Measurements from ENCODE around the gene SPON1.
"Not testable (repeated sequence)": the region's sequence is repeated elsewhere in the genome, so short reads cannot be mapped to it uniquely, and the experiment has no call there.

The SPON1 gene

DNA sequence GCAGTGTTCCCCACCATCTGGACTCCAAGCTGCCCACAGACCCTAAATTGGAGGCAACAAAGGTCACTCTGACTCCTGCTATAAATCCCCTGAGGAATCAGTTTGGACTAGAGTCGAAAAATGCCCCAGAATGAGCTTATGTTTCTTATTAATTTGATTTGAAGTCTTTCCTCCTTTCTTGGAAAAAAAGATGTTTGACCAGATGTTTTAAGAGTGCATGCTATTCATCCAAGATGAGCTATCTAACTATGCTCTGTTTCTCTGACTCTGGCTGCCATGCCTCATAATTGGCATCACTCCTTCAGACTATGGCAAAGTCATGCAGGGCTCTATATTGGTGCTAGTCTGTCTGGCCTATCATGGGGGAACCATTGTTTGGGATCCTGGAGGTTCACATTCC, 174.0 kb downstream of the SPON1 start:
- no peak for DNase-seq

DNA sequence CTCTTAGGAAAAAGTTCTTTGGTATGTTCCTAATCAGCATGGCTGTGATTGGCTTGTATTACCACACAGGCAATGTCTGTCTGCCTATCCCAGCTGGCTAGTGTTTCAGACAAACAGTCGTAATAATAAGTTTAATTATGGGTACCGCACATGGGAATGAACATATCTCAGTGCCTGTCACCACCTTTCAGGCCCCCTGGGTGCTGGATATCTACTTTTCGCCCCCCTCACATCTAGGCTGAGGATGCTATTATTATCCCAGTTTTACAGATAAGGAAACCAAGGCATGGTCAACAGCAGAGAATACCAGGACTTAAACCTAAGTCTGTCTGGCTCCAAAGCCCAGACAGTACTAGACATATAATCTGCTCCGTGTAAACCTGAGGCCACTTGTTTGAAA, 174.8 kb downstream of the SPON1 start:
- no peak for DNase-seq

- DNase-seq, result no peak
Observed at GRCh38 chr11:14140991-14141390, 178.5 kb downstream of the SPON1 start.

DNA sequence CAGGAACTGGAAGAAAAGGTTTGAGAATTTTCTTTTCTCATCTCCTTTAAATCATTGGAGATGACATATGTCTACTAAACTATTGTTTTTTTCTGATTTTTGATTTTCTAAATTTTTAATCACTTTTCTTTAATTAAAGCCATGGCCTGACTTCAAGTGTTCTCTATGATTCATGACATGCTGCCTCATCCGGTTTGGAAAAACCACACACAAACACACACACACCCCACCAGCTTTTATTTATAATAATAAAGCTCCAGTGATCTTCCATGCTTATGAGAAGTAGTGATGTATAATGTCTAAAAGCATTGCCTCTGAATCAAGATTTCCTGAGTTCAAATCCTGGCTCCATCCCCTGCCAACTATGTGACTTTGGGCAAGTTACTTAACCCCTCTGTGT, 179.2 kb downstream of the SPON1 start:
- DNase-seq, result no peak

- DNase-seq, result no peak
Observed at GRCh38 chr11:14144934-14145333, 182.4 kb downstream of the SPON1 start.

DNA sequence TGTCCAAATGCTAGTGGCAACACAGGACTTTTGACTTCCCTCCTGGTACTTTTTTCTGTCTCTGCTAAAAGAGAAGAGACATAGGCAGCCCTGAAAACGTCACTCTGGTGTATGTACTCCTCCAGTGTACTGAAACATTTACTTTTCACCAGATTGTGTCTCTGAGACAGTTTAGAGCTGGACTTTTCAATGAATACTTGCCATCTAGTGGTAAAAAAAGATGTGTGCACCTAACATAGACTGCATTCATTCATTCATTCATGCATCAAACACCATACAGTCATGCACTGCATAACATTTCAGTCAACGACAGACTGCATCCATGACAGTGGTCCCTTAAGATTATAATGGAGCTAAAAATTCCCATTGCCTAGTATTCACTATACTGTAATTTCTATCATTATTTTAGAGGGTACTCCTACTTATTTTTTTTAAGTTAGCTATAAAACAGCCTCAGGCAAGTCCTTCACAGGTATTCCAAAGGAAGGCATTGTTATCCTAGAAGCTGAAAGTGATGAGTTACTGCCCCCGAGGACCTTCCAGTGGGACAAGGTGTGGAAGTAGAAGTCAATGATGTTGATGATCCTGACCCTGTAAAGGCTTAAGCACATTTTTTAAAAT, 186.2 kb downstream of the SPON1 start:
- DNase-seq, result no peak

- no peak for DNase-seq
Observed at GRCh38 chr11:14149683-14150082, 187.2 kb downstream of the SPON1 start.

- no peak for DNase-seq
Observed at GRCh38 chr11:14150878-14151277, 188.4 kb downstream of the SPON1 start.

DNA sequence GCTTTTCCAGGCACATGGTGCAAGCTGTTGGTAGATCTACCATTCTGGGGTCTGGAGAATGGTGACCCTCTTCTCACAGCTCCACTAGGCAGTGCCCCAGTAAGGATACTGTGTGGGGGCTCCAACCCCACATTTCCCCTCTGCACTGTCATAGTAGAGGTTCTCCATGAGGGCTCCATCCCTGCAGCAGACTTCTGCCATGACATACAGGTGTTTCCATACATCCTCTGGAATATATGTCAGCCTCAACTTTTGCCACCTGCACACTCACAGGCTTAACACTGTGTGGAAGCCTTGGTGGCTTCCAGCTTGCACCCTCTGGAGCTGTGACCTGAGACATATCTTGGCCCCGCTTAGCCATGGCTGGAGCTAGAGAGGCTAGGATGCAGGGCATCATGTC, 191.6 kb downstream of the SPON1 start:
- DNase-seq, result not testable (repeated sequence)

- DNase-seq, result no peak
Observed at GRCh38 chr11:14158393-14158792, 195.9 kb downstream of the SPON1 start.

DNA sequence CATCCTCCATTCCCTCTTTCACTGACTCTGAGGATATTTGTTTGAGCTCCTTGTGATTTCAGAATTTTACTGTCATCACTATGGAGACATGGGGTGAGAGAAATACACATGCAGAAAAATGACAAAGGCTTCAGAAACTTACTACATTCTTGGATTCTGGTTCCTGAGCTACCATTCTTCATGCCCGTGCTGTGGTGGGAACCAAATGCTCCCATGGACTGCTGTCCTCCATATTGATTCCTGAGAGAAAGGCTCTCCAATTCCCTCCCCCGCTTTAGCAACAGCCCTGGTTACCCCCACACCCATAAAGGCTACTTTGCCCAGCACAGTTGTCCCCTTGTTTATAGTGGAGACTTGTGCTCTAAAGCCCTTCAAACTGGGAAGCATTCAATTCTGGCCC, 201.1 kb downstream of the SPON1 start:
- no peak for DNase-seq

DNA sequence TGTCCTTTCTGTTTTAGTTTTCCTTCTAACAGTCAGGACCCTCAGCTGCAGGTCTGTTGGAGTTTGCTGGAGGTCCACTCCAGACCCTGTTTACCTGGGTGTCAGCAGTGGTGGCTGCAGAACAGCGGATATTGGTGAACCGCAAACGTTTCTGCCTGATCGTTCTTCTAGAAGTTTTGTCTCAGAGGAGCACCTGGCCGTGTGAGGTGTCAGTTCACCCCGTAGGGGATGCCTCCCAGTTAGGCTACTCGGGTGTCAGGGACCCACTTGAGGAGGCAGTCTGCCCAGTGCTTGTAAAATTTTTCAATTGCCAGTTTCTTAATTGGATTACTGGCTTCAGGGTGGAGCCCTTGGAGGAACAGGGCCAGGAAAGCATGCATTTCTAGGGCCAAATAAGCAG, 211.2 kb downstream of the SPON1 start:
- not testable (repeated sequence) for DNase-seq

- DNase-seq, result no peak
Observed at GRCh38 chr11:14179116-14179820, 216.7 kb downstream of the SPON1 start.

DNA sequence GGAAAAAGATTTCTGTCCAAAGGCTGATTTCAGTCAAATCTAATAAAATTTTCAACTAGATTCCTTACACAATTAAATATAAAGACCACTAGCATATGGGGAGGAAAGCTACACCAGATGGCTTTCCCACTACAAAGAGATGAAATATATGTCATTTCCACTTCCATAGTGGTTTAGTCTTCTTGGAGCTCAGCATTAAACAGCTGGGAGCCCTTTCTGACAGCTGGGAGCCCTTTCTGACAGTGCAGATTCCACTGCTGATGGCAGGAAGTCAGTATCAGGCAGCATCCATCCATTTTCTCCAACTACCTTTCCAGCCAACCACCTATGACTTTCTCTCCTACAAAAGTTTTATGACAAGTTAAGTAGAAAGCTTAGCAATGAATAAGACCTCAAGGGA, 218.6 kb downstream of the SPON1 start:
- DNase-seq, result no peak

- no peak for DNase-seq
Observed at GRCh38 chr11:14182833-14183364, 220.4 kb downstream of the SPON1 start.

DNA sequence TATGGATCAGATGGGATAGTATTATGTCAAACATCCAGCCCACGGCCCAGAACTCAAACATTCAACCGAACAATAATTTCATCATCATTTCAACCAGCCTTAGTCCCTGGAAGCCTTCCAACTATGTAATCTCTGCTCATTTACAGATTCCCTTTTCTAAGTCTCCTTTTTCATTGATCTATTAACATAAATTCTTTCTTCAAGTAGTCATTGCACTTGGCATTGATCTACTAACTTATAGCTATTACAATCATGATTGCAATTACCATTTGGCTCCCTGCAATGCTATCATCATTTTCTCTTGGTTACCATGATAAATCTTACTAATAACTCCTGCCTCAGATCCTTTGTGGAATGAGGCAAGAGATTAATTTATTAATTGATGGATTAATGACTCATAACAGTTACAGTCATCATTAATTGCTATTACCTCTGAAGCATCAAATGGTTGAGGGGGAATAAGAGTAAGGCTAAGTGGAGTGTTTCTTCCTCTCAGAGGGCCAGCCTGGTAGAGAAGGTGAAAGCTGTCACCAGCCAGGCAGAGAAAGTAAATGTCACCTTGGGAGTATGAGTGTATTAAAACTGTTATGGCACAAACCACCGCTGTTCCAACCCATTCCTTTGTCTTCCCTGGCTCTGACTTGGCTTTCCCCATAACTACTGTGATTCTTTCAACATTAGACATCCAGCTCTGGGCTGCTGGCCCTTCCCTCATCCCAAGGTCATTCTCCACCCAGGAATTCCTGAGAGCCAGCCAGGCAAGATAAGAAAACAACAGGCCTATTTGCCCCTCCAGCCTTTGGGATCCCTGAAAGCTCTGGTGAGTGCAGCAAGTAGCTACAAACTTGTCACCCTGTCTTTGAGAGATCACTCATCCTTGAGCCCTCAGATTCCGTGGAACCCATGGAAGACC, 221.8 kb downstream of the SPON1 start:
- DNase-seq, result no peak

- DNase-seq, result no peak
Observed at GRCh38 chr11:14185461-14185860, 222.9 kb downstream of the SPON1 start.

GRCh38 chr11:14186046-14186775, 223.7 kb downstream of the SPON1 start:
- no peak for DNase-seq

GRCh38 chr11:14189874-14190273, 227.4 kb downstream of the SPON1 start:
- no peak for DNase-seq

- no peak for DNase-seq
Observed at GRCh38 chr11:14190992-14191778, 228.7 kb downstream of the SPON1 start.

DNA sequence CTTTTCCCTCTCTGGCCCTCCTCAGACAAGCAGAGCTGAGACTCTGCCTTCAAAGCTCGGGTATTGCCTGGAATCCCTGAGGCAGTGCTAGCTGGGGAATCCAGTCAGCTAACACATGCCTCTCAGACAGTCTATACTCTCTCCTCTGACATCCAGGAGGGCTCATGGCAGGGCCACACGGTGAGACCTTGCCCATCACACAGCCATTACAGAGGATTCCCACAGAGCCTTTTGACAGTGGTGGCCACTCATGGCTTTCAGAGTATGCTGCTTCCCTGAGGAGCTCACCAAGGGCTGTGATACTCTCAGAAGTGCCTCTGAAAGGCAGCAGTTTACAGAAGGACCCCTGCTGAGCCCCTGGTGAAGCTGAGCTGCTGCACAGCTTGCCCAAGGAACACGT, 231.1 kb downstream of the SPON1 start:
- no peak for DNase-seq
